ENCODE measurements around the gene KLHL22.

The KLHL22 gene

DNA sequence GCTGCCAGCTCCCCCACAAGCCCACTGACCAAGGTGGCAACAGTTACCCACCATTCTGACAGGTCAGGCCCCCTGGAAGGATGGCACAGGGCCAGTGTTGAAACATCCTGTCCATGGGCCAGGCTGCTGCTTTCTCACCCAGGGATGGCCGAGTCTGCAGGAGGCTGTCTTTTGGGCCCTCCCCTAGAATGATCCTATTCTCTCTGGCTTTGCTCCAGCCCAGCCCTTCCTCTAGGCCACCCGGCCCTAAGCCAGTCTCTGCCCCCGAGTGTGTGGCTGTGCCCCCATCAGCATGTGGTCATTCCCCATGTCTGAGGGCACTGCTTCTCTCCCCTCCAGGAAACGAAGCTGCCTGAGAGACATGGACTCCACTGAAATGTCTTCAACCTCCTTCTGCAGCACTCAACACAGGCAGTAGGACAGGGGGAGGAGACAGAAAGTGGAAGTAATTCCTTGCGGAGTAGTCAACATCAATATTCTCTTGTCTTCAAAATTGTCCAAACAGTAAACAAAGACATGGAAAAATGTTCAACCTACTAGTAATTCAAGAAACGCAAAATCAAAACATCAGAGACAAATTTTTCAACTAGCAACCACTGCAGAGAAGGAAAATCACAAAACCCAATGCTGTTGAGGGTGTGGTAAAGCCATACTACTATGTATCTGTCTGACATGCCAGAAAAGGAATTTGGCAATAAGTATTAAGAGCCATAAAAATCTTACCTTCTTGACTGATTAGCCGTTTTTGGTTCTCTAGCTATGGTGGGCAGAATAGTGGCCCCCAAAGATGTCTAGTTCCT is 52.9 kb downstream of the KLHL22 start:
- DNase-seq: no peak

DNA sequence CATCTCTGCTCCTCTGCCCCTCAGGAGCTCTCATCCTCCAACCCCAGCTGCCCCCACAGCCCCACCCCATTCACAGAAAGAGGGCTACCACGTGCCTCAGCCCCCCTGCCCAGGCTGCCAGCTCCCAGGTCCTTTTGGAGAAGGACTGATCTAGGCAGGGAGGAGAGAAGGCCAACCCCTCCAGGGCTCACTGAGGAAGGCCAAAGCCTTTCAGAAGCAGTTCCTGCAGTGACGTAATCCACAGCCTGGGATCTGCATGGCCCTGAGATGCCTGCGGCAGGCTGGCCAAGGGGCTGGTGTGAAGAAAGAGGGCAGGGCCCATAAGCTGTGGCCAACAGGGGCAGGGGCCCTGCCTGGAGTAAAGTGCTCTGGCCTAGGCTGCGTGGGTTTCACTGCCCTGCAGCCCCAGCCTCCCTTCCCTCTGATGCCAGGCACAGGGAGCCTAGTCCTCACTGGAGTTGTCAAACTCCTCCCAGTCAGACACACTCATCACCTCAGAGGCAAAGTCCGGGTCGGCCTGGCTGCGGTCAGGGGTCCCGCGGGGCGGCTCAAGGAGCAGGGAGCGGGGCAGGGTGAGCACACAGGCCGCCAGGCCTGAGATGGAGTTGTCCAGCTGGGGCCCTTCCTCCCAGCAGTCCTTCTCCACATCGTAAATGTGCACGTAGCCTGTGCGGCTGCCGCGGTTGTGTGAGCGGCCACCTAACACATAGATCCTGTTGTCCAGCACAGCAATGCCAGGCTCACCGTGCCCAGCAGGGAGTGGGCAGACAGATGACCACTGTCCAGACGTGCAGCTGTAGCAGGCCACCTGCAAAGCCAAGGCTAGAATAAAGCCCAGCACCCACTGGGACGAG is 53.7 kb downstream of the KLHL22 start:
- DNase-seq: no peak

DNA sequence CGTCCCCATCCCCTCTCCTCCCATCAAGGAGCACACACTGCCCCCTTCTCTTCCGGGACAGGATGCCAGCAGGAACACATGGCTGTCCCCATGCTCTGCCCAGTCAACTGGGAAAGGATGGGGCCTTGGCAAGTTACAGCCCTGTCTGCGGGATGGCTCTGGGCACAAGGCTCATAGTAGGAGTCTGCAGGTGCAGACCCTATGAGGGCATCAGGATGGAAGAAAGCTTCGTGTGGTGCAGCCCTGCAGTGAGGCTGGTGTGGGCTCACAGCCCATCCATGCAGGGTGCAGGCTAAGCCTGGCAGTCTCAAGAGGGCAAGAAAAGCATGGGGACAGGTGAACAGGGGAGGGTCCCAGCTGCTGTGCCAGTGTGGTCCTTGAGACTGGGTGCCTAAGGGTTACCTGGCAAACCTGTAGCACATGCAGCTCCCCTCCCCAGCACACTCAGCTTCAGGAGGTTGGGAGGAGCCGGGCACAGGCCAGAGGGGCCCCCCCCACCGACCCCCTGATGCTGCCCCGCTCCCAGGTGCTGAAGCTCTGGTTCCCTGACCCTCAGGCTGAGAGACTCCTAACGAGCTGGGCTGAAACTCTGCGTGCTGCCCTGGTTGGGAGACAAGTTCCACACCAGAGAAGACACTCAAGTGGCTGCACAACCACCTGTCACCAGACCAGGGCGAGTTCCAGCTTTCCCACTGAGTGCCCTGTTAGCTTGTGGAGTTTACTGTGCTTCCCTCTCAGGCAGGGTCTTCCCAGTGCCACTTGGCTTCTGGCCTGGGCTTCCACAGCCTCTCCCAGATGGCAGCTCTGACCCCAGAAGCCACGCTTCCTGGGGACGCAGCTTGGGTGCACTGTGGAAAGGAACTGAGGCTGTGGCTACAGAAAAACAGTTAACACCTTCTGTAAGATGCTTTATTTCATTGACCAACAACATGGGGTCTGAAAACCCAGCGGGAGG is 54.7 kb downstream of the KLHL22 start:
- DNase-seq: no peak

DNA sequence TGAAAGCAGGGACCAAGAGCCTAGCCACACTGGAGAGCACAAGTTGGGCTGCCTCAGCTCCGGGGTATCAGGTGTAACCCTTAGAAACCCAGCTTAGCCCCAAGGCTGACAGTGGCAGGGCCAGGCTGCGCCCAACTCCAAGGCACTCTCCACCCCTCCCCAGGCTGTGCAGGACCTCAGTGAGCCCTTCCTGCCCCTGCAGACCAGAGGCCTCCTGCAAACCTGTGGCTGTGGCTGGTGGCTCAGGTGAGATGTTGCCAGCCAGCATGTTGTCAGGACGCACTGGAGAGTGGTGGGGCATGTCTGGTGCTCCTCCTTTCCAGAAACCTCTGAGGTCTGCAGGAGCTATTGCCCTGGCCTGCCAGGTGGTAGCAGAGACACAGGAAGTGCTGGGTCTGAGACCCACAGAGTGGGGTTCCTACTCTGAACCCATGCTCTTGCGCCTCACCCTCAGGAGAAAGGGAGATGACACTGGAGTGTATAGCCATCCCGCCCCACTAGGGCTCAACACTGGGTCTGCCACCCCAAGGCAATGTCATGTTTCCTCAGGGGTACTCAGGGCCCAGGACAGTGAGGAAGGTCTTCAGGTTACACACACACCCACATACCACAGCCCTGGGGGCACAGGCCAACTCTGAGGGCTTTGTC is 55.5 kb downstream of the KLHL22 start:
- DNase-seq: no peak

DNA sequence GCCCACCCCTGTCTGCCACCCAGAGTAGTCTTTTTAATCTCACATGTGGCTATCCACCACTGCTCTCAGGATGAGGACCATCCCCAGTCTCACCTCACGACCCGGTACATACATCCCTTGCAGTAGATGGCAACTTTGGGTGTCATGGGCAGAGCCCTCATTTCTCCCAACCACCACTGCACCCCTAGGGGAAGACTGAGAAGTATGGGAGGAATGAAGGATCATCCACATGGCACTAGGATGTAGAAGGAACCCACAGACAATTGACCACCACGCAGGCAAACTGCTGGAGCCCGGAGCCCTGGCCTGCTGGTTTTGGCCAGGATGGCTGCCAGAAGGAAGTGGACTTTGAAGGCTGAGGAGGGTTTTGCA is 56.1 kb downstream of the KLHL22 start:
- DNase-seq: no peak

DNA sequence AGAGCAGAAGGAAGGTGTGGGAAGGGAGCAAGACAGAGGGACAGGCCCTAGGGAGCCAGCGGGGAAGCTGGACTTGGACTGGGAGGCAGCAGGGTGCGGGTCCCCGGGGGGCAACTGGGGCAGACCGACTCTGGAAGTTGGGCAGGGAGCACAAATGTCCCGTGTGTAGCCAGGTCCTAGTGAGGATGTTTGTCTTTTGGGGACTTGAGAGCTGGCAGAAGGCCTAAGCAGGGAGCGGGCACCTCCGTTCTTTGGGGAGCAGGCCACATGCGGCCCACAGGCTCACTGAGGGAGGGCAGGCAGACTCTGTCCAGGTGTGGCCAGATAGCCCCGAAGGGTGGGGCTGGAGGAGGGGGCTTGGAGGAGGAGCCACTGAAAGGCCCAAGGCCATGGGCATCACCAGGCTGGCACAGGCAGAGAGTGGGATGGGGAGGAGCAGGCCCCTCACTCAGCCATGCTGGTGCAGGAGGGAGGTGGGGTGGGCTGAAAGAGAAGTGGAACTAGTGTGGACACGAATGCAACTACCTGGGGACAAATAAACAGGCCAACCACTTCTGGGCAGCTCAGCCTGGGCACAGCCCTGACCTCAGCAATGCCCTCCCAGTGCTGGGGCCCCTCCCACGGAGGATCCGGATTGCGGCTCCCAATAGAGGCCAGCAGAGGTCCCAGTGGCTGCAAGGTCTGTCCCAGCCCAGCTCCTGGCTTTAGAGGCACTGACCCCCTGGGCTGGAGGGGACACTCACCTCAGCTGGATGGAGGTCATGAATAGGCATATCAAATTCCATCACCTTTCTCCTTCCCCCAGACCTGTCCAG is 56.7 kb downstream of the KLHL22 start:
- DNase-seq: no peak

DNA sequence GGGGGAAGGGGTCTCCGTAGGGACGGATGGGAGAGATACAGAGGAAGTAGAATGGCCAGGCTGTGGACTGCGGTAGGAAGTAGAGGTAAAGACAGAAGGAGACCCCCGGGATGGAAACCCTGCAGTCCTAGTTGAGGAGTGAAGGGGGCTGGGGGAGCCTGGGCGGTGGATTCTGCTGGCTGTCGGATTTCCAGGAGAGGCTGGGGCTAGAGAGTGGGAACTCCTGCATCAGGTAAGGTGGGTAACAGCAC is 57.2 kb downstream of the KLHL22 start:
- DNase-seq: no peak

DNA sequence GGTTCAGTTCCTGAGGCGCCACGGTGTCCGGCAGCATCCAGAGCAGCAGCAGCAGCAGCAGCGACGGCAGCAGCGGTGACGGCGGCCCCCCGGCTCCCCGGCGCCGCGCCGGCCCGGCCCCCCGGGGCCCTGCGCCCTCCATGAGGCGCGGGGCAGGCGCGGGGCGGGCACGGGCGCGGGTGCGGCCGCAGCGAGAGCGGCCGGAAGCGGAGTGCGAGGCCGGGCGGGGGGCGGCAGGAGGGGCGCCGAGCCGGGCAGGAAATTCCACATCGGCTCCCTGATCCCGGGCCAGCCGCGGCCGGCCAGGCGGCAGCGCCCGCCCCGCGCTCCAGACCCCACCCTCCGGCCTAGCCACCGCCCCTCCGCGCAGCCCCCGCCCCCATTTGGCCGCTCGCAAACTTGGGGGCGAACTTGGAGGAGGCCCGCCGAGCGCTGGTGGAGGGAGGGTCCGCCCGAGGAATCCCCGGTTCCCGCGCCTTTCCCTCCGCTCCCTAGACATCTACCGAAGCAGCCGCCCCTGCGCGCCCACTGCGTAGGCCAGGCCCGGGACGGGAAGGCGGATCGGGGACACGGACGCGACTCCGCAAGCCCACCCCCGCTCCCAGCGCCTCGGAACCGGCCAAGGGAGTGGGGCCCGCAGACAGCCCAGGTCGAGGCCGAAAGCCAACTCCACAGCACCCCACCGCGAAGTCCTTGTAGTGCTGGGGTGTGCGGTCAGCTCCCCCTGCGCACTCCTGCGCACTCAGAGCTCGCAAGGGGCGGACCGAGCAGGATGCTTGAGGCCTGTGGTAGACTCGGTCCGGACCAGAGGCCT is 57.8 kb downstream of the KLHL22 start, which contains the start of gene SCARF2:
Gene SCARF2 (minus strand): TSS at position 213 of the 814 bp plus-strand sequence. CDS start 71 bp downstream, at position 142.
- no peak for DNase-seq

DNA sequence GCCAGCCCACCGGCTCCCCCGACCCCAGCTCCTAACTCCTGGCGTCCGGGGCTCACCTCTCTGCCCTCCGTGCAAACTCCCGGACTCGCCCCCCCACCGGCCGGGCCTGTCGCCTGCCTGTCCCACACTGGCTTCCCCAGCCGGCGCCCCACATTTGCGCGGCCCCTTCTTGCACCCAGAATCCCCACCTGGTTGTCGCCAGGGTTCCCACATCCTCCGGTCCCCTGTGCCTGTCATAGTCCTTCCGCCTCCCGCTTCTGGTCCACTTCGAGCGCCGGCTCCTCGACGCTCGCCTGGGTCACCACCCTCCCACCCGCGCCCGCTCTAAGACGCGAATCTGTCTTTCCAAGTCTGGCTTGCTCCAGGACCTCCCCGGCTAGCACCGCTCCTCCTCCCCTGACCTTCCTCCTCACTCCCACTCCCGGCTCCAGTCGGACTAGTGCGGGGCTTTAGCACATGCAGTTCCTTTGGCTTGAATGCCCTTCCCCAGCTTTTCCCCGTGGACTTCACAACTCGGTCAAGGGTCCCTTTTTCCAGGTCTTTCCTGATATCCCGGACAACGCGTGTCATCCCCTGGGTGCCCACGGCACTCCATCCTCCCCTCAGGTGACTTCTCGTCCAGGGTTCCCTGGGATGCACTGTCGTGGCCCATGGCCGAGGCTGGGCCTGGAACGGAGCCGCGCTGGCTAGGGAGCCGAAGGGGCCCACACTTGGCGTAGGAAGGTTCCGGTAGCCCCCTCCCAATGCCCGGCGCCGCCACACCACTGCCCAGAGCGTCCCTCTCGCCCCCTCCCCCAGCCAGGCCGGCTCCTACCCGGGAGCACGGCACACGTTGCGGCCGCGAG is 58.6 kb downstream of the KLHL22 start:
- no peak for DNase-seq

DNA sequence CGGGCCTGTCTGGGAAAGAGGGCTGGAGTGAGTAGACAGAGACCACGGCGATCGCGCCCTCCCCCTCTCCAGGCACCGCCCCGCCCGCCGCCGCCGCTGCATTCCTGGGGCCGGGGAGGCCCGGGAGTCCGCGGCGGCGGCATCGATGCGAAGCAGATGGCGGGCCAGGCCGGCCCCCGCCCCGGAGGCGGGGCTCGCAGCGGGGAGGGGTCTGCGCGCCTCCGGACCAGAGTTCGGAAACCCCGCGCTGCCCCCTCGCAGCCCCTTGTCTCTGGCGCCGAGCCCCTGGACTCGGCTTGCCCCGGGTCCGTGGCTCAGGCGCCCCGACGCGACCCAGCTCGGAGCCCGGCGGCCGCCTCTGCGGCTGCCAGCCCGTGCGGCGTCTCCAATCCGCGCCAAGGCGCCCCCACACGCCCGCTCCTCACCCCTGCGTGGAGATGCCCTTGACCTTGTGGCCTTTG is 59.3 kb downstream of the KLHL22 start:
- no peak for DNase-seq

DNA sequence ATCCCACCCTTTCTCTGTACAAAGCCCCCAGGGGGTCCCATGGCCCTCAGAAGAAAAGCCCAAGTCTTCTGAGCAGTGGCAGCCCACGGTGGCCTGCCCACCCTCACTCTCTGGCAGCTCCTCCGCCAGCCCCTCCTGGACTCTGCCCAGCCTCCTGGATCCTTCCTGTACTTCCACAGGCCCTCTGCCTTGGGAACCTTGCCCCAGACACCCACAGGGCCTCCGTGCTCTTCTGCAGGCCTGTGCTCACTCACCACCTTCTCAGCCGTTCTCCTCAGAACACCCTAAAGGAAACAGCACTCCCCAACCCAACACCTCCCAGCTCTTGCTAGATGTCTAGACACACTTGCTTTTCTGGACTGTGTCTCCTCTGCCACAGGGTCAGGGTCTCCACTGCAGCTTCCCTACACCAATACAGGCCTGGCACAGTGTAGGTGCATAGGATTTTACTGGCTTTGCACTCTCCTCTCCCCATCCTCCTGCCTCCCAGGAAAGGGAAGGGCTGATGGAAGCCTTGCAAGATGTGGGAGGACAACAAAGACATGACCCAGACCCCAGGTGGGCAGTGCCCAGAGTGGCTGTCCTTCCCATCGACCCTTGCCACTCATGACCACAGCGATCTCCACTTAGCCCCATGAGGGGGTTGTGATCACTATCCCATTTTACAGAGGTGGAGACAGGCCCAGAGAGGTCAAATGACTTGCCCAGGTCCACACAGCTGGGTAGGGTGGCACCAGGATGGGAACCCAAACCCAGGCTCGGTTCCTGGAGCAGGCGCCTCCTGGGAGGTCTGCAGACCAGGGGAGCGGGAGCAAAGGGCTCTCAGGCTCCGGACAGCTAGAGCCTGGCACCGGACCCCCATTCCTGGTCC is 59.9 kb downstream of the KLHL22 start:
- no peak for DNase-seq

DNA sequence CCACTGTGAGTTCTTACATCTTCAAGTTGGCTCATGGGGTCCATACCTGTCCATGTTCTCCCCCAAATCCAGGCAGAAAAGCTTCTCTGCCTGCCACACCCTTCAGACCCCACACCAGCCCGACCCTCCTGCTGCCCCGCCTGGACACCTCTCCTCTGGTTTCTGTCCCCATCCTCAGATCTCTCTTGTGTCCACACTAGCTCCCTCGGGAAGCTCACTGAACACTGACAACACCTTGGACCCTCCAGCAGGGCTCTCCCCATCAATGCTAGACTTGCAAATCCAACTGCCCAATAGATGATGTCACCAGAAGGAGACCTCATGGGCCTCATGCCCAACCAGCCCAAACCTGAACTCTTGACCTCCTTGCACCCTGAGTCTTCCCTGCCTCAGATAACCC is 60.8 kb downstream of the KLHL22 start:
- no peak for DNase-seq

DNA sequence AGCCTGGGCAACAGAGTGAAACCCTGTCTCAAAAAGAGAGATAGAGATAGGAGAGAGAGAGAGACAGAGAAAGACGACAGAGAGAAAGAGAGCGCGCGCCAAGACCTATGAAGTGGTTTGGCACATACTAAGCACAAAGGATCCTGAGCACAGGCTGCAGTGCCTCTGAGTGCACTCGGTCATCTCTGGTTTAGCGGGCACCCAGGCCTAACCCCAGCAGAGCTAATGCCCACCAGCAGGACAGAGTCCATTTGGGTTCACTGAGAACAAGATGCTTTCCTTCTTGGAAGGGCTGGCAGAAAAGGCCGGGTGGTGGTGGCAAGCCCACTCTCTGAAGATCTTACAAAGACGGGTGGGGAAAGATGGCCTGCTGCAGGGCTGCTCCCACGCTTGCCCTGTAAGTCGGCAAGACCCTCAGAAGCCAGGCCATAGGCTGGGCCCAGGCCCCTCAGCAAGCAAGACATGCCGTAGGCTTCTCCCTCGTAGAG is 61.3 kb downstream of the KLHL22 start:
- DNase-seq: no peak

DNA sequence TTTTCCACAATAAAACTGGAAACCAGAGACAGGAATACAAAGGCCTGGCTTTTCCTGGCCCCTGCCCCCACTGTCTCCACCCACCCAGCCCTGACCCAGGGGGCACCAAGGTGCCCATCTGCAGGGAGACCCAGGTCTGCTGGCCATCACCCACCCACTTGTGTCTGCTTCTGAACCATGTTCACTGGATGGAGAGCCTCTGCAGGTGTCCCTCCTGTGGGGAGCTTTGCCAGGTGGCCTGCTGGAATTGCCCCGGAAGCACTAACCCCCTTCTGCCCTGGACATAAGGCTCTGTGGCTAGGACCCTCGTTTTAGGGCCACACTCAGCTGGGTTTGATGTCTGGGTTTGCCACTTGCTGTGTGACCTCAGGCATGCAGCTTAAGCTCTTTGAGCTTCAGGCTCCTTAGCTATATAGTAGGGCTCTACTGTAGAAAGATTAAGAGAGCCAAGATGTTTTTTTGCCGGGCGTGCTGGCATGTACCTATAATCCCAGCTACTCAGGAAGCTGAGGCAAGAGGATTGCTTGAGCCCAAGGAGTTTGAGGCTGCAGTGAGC is 61.8 kb downstream of the KLHL22 start:
- no peak for DNase-seq

DNA sequence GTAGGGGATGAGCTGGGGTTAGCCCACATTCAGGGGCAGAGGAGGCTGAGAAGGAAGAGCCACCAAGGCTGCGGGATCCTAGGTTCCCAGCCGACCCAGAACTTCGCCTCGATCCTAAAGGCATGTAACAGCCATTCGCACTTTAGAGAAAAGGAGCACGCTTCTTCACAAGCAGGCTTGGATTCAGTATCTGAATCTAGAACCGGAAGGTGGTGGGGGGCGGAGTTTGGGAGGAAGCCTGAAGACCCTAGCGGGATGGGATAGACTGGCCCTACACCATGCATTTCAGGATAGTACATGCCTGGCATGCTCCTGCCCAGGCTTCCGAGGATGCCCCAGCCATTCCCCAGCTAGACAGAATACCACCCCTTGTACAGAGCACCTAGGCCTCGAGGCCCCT is 62.4 kb downstream of the KLHL22 start:
- no peak for DNase-seq

DNA sequence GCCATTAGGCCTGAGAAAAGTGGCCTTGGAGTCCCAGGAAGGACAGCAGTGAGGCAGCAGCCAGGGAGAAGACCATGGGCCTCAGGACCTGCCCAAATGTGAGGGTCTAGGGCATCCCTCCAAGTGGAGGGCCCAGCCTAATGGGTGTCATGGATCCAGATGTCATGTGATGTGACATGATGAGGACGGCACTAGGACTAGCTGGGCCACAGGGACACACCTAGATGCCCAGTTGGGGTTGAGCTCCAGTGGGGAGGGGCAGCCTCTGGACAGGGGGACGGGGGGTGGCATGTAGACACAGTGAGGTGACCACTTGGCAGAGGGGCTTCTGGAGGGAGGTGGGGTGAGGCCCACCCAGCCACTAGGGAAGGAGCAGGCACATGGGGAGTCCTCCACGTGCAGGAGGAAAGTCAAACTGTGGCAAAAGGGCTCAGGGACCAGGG is 63.3 kb downstream of the KLHL22 start:
- no peak for DNase-seq

DNA sequence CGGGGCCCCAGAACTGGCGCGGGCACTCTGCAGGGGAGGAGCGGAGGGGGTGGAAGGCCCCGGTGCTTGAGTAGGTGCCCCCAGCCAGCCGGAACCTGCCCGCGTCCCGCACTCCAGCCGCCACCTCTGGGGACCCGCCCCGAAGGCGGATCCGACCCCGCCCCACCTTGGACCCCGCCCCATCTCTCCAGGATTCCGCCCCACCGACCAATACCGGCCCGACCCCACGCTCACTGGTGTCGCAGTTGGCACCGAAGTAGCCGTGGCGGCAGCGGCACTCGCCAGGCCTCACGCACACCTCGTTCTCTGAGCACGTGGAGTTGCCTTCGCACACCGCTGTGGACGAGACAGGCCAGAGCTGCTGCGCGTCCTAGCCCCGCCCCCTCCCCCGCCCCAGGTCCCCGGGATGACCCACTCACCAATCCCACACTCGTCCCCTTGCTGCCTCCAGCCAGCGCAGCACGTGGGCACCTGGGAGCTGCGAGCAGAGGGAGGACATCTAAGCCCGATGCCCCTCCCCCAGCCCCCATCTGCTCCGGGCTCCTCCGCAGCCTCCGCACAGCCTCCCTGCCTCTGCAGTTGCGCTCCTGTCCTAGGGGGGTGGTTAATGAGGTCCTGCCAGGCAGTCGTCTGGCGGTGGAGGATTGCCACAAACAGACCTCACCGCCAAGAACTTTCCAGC is 63.9 kb downstream of the KLHL22 start:
- no peak for DNase-seq
